Suprapubic skin (tissue), 4 donors: ENCODE measurements around the gene MCM3AP. TPM values are rescaled to one million over a fixed set of nuclear protein-coding genes. Genes with fewer than 3 reads are reported as not detected.
"Not testable (repeated sequence)": the region's sequence is repeated elsewhere in the genome, so short reads cannot be mapped to it uniquely, and the experiment has no call there.

Source experiments
- DNase-seq, 2 donors: peaks; one replicate each; pipeline ENCODE4 v3.0.0-alpha.2; 2019; ENCODE audit warnings: low spot score in 2 of 2
- H3K27ac ChIP-seq: fragments of 200-600 bp; sonication (generic); one replicate; pipeline ENCODE4 v1.5.1; 2019
- H3K27me3 ChIP-seq: fragments of 200-600 bp; sonication (generic); one replicate; pipeline ENCODE4 v1.5.1; 2019
- H3K36me3 ChIP-seq: fragments of 200-600 bp; sonication (generic); one replicate; pipeline ENCODE4 v1.5.1; 2019
- H3K4me1 ChIP-seq: fragments of 200-600 bp; sonication (generic); one replicate; pipeline ENCODE4 v1.5.1; 2019
- H3K4me3 ChIP-seq: fragments of 200-600 bp; sonication (generic); one replicate; pipeline ENCODE4 v1.5.1; 2019; ENCODE audit warnings: mild to moderate bottlenecking
- H3K9me3 ChIP-seq: fragments of 200-600 bp; sonication (generic); one replicate; pipeline ENCODE4 v1.5.1; 2019
- EP300 ChIP-seq: sonication (generic); formaldehyde crosslinking; IDR thresholded peaks from one replicate; pipeline ENCODE4 v1.6.1; 2017; ENCODE audit warnings: antibody characterized with exemption
- POLR2A ChIP-seq, 2 donors: fragments of 450-650 bp; IDR thresholded peaks; one replicate each; pipeline ENCODE4 v1.6.1; 2017; ENCODE audit warnings: antibody characterized with exemption in 2 of 2, mild to moderate bottlenecking in 2 of 2, moderate library complexity in 2 of 2
- POLR2AphosphoS5 ChIP-seq, 3 donors: sonication (generic); formaldehyde crosslinking; IDR thresholded peaks; one replicate each; pipeline ENCODE4 v1.6.1; 2017; ENCODE audit warnings: antibody characterized with exemption in 3 of 3
- WGBS: methylation state at CpG from one replicate; pipeline ENCODE4 v1.1.5; 2018; 5-methylcytosine and 5-hydroxymethylcytosine counted together
- total RNA-seq, 4 donors: library from RNA; depleted of rRNA; stranded (reverse); fragments of >200 nt; gene quantifications; one replicate each; pipeline ENCODE4 v1.1.0, GENCODE V29; 2016
- TF ChIP-seq, protein P1 (sequence below), 2 donors: fragments of 200-600 bp in 1 of 2; fragments of 450-650 bp in 1 of 2; sonication (generic) in 1 of 2; IDR thresholded peaks; one replicate each; pipeline ENCODE4 v1.5.1; 2016 to 2019; ENCODE audit warnings: antibody characterized with exemption in 2 of 2, mild to moderate bottlenecking in 1 of 2, moderate library complexity in 1 of 2

Gene MCM3AP
- total RNA-seq, 4 donors from 2014 or later = 77.9 to 134 (median 79.8) TPM

DNA sequence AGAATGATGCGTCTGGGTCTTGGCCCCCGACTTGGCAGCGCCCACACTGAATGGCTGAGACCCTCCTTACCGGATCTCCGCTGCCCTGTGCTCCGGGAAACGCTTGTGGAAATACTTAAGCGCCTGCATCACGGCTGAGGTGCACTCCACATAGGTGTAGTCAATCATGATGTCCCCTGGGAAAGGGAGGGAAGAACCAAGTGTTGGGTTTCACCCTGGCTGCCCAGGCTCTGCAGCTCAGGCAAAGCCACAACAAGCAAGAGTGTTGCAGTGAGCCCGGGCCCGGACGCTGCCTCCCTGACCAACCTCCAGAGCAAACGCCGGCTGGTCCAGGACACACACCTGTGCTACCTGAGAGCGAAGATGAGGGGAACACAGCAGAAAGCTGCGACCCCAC, 79.6 kb downstream of the MCM3AP start:
- no peaks in the 10 kb centered on the region for H3K27me3 ChIP-seq
- H3K27ac ChIP-seq = no peak overlapping the region
- 92% methylated on average over 16 of the region's 16 CpGs for WGBS
- no peaks in the 10 kb centered on the region for H3K9me3 ChIP-seq
- peak in 1 of 2 donors; percentile 51 for DNase-seq
- H3K36me3 ChIP-seq = peaks cover 85% of the 10 kb centered on the region
- H3K4me1 ChIP-seq = no peaks in the 10 kb centered on the region
- TF ChIP-seq, protein P1, sequence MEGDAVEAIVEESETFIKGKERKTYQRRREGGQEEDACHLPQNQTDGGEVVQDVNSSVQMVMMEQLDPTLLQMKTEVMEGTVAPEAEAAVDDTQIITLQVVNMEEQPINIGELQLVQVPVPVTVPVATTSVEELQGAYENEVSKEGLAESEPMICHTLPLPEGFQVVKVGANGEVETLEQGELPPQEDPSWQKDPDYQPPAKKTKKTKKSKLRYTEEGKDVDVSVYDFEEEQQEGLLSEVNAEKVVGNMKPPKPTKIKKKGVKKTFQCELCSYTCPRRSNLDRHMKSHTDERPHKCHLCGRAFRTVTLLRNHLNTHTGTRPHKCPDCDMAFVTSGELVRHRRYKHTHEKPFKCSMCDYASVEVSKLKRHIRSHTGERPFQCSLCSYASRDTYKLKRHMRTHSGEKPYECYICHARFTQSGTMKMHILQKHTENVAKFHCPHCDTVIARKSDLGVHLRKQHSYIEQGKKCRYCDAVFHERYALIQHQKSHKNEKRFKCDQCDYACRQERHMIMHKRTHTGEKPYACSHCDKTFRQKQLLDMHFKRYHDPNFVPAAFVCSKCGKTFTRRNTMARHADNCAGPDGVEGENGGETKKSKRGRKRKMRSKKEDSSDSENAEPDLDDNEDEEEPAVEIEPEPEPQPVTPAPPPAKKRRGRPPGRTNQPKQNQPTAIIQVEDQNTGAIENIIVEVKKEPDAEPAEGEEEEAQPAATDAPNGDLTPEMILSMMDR (IDR thresholded peaks at IDR 0.05) = no peak
- no peak for TF ChIP-seq POLR2AphosphoS5 (IDR thresholded peaks at IDR 0.05)
- no peak overlapping the region for H3K4me3 ChIP-seq

DNA sequence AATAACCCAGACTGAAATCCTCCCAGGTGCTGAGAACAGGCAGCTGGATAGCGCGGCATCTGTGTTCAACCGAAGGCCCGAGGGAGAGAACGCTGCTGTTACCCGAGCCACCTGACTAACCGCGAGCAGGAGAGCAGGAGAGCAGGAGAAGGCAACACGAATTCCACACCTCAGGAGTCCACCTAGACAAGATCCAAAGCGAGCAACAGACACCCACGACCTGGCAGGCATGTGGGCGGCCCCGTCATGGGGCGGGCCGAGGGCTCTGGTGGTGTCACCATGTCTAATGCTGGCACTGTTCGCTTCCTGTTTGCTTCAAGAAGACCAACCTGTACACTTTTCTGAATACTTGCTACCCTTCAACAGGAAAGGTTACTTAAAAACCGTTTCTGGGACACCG, 80.2 kb downstream of the MCM3AP start:
- DNase-seq = peak in 1 of 2 donors; percentile 18
- no peak overlapping the region for H3K27ac ChIP-seq
- H3K4me1 ChIP-seq = no peaks in the 10 kb centered on the region
- peaks cover 85% of the 10 kb centered on the region for H3K36me3 ChIP-seq
- no peaks in the 10 kb centered on the region for H3K9me3 ChIP-seq
- no peaks in the 10 kb centered on the region for H3K27me3 ChIP-seq
- 90% methylated on average over 18 of the region's 18 CpGs for WGBS
- TF ChIP-seq POLR2AphosphoS5 (IDR thresholded peaks at IDR 0.05) = no peak
- TF ChIP-seq, protein P1 (IDR thresholded peaks at IDR 0.05) = no peak
- no peak overlapping the region for H3K4me3 ChIP-seq

DNA sequence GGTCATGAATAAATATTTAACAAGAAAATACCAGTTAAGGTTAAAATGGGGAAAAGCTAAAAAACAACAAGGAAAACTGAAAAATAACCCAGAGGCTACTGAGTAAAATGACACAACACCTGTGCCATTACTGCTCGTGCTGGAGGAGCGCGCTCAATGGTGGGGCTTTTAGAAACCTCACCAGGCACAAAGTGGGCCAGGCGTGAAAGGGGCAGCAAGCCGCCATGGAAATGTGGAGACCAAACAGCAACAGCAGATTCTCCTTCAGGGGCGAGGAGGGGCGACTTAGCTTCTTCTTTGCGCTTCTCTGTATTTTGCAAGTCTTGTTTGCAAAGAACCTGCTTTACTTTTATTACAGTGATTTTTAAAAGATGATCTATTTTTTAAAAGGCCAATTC, 82.2 kb downstream of the MCM3AP start:
- 94% methylated on average over 8 of the region's 8 CpGs for WGBS
- TF ChIP-seq, protein P1 (IDR thresholded peaks at IDR 0.05) = no peak
- TF ChIP-seq POLR2AphosphoS5 (IDR thresholded peaks at IDR 0.05) (no peak), EP300 (no peak), POLR2A (IDR thresholded peaks at IDR 0.05) (no peak)
- H3K36me3 ChIP-seq = peaks cover 82% of the 10 kb centered on the region

DNA sequence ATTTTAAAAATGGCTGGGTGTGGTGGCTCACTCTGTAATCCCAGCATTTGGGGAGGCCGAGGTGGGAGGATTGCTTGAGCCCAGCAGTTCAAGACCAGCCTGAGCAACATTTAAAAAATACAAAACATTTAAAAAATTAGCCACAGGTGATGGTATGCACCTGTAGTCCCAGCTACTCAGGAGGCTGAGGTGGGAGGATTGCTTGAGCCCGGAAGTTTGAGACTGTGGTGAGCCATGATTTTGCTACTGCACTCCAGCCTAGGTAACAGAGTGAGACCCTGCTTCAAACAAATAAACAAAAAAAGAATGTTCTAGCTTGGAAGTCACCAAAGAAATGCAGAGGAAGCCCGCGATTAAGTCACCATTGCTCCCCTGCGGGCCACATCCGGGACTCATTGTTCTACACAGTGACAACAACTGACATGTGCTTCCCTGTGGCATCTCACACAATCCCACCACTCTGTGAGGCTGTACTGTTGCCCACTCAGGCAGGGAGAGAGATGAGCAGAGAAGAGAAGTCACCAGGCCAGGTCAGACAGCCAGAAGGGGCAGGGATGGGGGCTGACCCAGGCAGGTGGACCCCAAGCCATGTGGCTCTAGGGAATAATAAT, 82.7 kb downstream of the MCM3AP start:
- TF ChIP-seq EP300 (no peak), POLR2AphosphoS5 (IDR thresholded peaks at IDR 0.05) (no peak), POLR2A (IDR thresholded peaks at IDR 0.05) (no peak)
- H3K27ac ChIP-seq = no peak overlapping the region
- H3K4me3 ChIP-seq = no peak overlapping the region
- no peaks in the 10 kb centered on the region for H3K9me3 ChIP-seq
- 89% methylated on average over 6 of the region's 6 CpGs for WGBS
- no peaks in the 10 kb centered on the region for H3K4me1 ChIP-seq
- H3K36me3 ChIP-seq = peaks cover 82% of the 10 kb centered on the region
- no peaks in the 10 kb centered on the region for H3K27me3 ChIP-seq
- peak in 1 of 2 donors; percentile 36 for DNase-seq

More for the DNA sequence above, 82.2 kb downstream of the MCM3AP start:
- no peak overlapping the region for H3K4me3 ChIP-seq
- H3K4me1 ChIP-seq = no peaks in the 10 kb centered on the region
- no peaks in the 10 kb centered on the region for H3K27me3 ChIP-seq
- DNase-seq = peak in 1 of 2 donors; percentile 37
- no peak overlapping the region for H3K27ac ChIP-seq
- no peaks in the 10 kb centered on the region for H3K9me3 ChIP-seq

DNA sequence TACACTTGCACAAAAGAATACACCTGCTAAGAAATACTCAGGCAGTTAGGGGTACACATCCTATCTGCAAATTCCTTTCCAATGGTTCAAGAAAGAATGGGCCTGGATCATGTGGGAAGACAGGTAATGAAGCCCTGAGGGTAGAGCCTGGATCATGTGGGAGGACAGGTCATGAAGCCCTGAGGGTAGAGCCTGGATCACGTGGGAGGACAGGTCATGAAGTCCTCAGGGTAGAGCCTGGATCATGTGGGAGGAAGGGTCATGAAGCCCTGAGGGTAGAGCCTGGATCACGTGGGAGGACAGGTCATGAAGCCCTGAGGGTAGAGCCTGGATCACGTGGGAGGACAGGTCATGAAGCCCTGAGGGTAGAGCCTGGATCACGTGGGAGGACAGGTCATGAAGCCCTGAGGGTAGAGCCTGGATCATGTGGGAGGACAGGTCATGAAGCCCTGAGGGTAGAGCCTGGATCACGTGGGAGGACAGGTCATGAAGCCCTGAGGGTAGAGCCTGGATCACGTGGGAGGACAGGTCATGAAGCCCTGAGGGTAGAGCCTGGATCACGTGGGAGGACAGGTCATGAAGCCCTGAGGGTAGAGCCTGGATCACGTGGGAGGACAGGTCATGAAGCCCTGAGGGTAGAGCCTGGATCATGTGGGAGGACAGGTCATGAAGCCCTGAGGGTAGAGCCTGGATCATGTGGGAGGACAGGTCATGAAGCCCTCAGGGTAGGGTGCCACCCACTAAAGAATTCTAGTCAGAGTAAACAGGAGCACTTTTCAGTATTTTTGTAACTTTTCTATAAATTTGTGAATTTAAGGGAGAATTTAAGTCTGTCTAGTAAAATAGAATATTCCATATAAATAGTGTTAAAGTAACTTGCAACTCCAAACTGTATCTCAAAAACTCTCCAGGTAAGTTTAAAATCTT, 84.3 kb downstream of the MCM3AP start:
- 64% methylated on average over 3 of the region's 8 CpGs for WGBS
- H3K36me3 ChIP-seq = peaks cover 81% of the 10 kb centered on the region
- not testable (repeated sequence) for H3K9me3 ChIP-seq, H3K27me3 ChIP-seq, H3K27ac ChIP-seq, H3K4me3 ChIP-seq, H3K4me1 ChIP-seq, DNase-seq
